ENCODE measurements around the gene CYSRT1. TPM values are rescaled to one million over a fixed set of nuclear protein-coding genes. Genes with fewer than 3 reads are reported as not detected.

CYSRT1 gene
- total RNA-seq, 1 experiment from 2014 or later, result 1.0 TPM

GRCh38 chr9:137247135-137247915 is 22.4 kb downstream of the CYSRT1 start:
- H3K27me3 Mint-ChIP-seq (ENCODE audit: low read depth), result peaks cover 40% of the 10 kb centered on the region
- no peak overlapping the region for H3K27ac ChIP-seq (ENCODE audit: insufficient read length, low read depth, low read length)

More at GRCh38 chr9:137247135-137247915, 22.4 kb downstream of the CYSRT1 start:
- Mint-ChIP-seq H3K9me3 (no peaks in the 10 kb centered on the region; a peak in 1 of 5 replicates), H3K4me1 (peaks cover 17 to 26% of the 10 kb centered on the region in 2 experiments), H3K27ac (no peak overlapping the region), H3K36me3 (ENCODE audit: insufficient read depth in 1 of 3, low read depth in 3 of 3) (peaks cover 11 to 17% (median 14%) of the 10 kb centered on the region in 3 experiments; a peak in 6 of 7 replicates), H3K4me3 (no peak overlapping the region)
- no peak overlapping the region for H2BK12ac ChIP-seq (ENCODE audit: insufficient read length, low read depth, low read length)
- H3K18ac ChIP-seq (ENCODE audit: insufficient read length, low read depth, low read length), result no peak overlapping the region
- no peak overlapping the region for H3T11ph ChIP-seq (ENCODE audit: low read length)
- no peak overlapping the region for H2BK20ac ChIP-seq (ENCODE audit: low read depth, low read length, poor library complexity, severe bottlenecking)
- WGBS (ENCODE audit: extremely low coverage, insufficient read length, low lambda C conversion rate), result no CpG with 5 or more reads among the region's 20 CpGs
- H2AK5ac ChIP-seq (ENCODE audit: insufficient read length, low read length), result no peak overlapping the region
- no peak overlapping the region for H2BK15ac ChIP-seq (ENCODE audit: low read depth, low read length)
- H4K20me1 ChIP-seq (ENCODE audit: control insufficient read depth, insufficient read depth, insufficient read length), result peaks cover 3% of the 10 kb centered on the region
- no peak overlapping the region for H4K91ac ChIP-seq (ENCODE audit: insufficient read length, low read depth, low read length)
- no peak for TF ChIP-seq CTCF (conservative IDR thresholded peaks at IDR 0.05)
- H4K5ac ChIP-seq (ENCODE audit: insufficient read length, low read depth, low read length), result no peak overlapping the region
- H3K4me1 ChIP-seq (ENCODE audit: insufficient read depth, low read length), result no peaks in the 10 kb centered on the region; the same call in 1 of the 2 replicates
- no peak overlapping the region for H2BK5ac ChIP-seq (ENCODE audit: insufficient read length, low read length)
- H3K4ac ChIP-seq (ENCODE audit: low read depth, low read length), result no peak overlapping the region
- H2BK120ac ChIP-seq (ENCODE audit: low read depth, low read length, poor library complexity, severe bottlenecking), result no peak overlapping the region
- DNase-seq, result no peak
- no peak overlapping the region; the same call in 1 of the 2 replicates for H3K14ac ChIP-seq (ENCODE audit: insufficient read depth, low read length)
- no peak overlapping the region for H3K23ac ChIP-seq (ENCODE audit: insufficient read length, low read depth, low read length)
- H3K79me2 ChIP-seq (ENCODE audit: insufficient read depth, low read length), result no peaks in the 10 kb centered on the region
- no peaks in the 10 kb centered on the region for H3K27me3 ChIP-seq (ENCODE audit: insufficient read depth, low read length)
- no peak overlapping the region for H2AFZ ChIP-seq (ENCODE audit: low read length)
- H3K9ac ChIP-seq (ENCODE audit: extremely low read depth, insufficient read length, low read length), result no peak overlapping the region
- H3K4me2 ChIP-seq (ENCODE audit: insufficient read depth, insufficient read length, low read length), result no peak overlapping the region
- no peak overlapping the region for H4K8ac ChIP-seq (replicated peaks; ENCODE audit: insufficient read length, low read depth, low read length)
- no peaks in the 10 kb centered on the region for H3K79me1 ChIP-seq (ENCODE audit: insufficient read depth, low read depth, low read length, poor library complexity, severe bottlenecking)
- H3K9me3 ChIP-seq (ENCODE audit: control insufficient read depth, low read depth, low read length), result no peaks in the 10 kb centered on the region
- no peak overlapping the region for H3K56ac ChIP-seq (ENCODE audit: insufficient read length, low read depth, low read length)
- H3K23me2 ChIP-seq (ENCODE audit: insufficient read length, low read depth, low read length, poor library complexity, severe bottlenecking), result peaks cover 3% of the 10 kb centered on the region

Data from H9 (cell line).